Measurements from ENCODE around the gene CLMP. TPM values are rescaled to one million over a fixed set of nuclear protein-coding genes. Genes with fewer than 3 reads are reported as not detected.

CLMP gene
- total RNA-seq, 2 experiments from 2014 or later = 0.06 to 0.19 TPM

- Histone ChIP-seq H3K36me3 (ENCODE audit: insufficient read depth, low read length) (no peaks in the 10 kb centered on the region), H3K27me3 (ENCODE audit: control insufficient read depth in 1 of 2, insufficient read depth in 2 of 2, low read length in 2 of 2) (peaks cover 0 to under 1% of the 10 kb centered on the region in 2 experiments), H3K9me3 (ENCODE audit: control insufficient read depth in 1 of 2, insufficient read depth in 1 of 2, low read length in 2 of 2) (no peaks in the 10 kb centered on the region), H3K27ac (ENCODE audit: low read depth in 1 of 2, low read length in 2 of 2) (no peak overlapping the region), H3K4me1 (ENCODE audit: insufficient read depth, low read length) (no peaks in the 10 kb centered on the region), H3K4me3 (ENCODE audit: low read length) (no peak overlapping the region)
- H3K27me3 Mint-ChIP-seq = no peaks in the 10 kb centered on the region
- no peak for TF ChIP-seq CTCF (IDR thresholded peaks at IDR 0.05)
- no peak overlapping the region for H3K27ac Mint-ChIP-seq
- H3K36me3 Mint-ChIP-seq (ENCODE audit: low read depth) = no peaks in the 10 kb centered on the region
- no peak for ATAC-seq (ENCODE audit: poor library complexity)
- no peak overlapping the region for H3K4me3 Mint-ChIP-seq
- CTCF ChIA-PET = no interaction called here
- DNase-seq = no peak
- peaks cover 3% of the 10 kb centered on the region for H3K9me3 Mint-ChIP-seq
- no peaks in the 10 kb centered on the region for H3K4me1 Mint-ChIP-seq (ENCODE audit: low read depth)
- POLR2A ChIA-PET = no interaction called here
- intact Hi-C loops (cut with DNase I, micrococcal nuclease) = no loop called here
Measured at GRCh38 chr11:123150882-123151281, 44.2 kb downstream of the CLMP start.

GRCh38 chr11:123148965-123149364 lies 46.1 kb downstream of the CLMP start:
- Histone ChIP-seq H3K36me3 (ENCODE audit: insufficient read depth, low read length) (no peaks in the 10 kb centered on the region), H3K9me3 (ENCODE audit: control insufficient read depth in 1 of 2, insufficient read depth in 1 of 2, low read length in 2 of 2) (no peaks in the 10 kb centered on the region), H3K27ac (ENCODE audit: low read depth in 1 of 2, low read length in 2 of 2) (no peak overlapping the region), H3K4me1 (ENCODE audit: insufficient read depth, low read length) (no peaks in the 10 kb centered on the region), H3K4me3 (ENCODE audit: low read length) (no peak overlapping the region), H3K27me3 (ENCODE audit: control insufficient read depth in 1 of 2, insufficient read depth in 2 of 2, low read length in 2 of 2) (no peaks in the 10 kb centered on the region)
- TF ChIP-seq CTCF (IDR thresholded peaks at IDR 0.05) = no peak
- ATAC-seq (ENCODE audit: poor library complexity) = no peak
- ChIA-PET POLR2A (no interaction called here), CTCF (no interaction called here)
- no peaks in the 10 kb centered on the region for H3K36me3 Mint-ChIP-seq (ENCODE audit: low read depth)
- no peaks in the 10 kb centered on the region for H3K27me3 Mint-ChIP-seq
- DNase-seq = no peak
- no peak overlapping the region for H3K27ac Mint-ChIP-seq
- intact Hi-C loops (cut with DNase I, micrococcal nuclease) = no loop called here
- no peak overlapping the region for H3K4me3 Mint-ChIP-seq
- H3K4me1 Mint-ChIP-seq (ENCODE audit: low read depth) = no peaks in the 10 kb centered on the region
- no peaks in the 10 kb centered on the region for H3K9me3 Mint-ChIP-seq

GRCh38 chr11:123145661-123146060 lies 49.4 kb downstream of the CLMP start:
- Mint-ChIP-seq H3K4me1 (ENCODE audit: low read depth) (no peaks in the 10 kb centered on the region), H3K4me3 (no peak overlapping the region), H3K27ac (no peak overlapping the region), H3K36me3 (ENCODE audit: low read depth) (no peaks in the 10 kb centered on the region), H3K27me3 (no peaks in the 10 kb centered on the region), H3K9me3 (no peaks in the 10 kb centered on the region)
- intact Hi-C loops (cut with DNase I, micrococcal nuclease) = no loop called here
- Histone ChIP-seq H3K36me3 (ENCODE audit: insufficient read depth, low read length) (no peaks in the 10 kb centered on the region), H3K4me1 (ENCODE audit: insufficient read depth, low read length) (no peaks in the 10 kb centered on the region), H3K4me3 (ENCODE audit: low read length) (no peak overlapping the region), H3K27me3 (ENCODE audit: control insufficient read depth in 1 of 2, insufficient read depth in 2 of 2, low read length in 2 of 2) (no peaks in the 10 kb centered on the region), H3K9me3 (ENCODE audit: control insufficient read depth in 1 of 2, insufficient read depth in 1 of 2, low read length in 2 of 2) (no peaks in the 10 kb centered on the region), H3K27ac (ENCODE audit: low read depth in 1 of 2, low read length in 2 of 2) (no peak overlapping the region)
- DNase-seq (no peak), ATAC-seq (ENCODE audit: poor library complexity) (no peak)
- no peak for TF ChIP-seq CTCF (IDR thresholded peaks at IDR 0.05)
- ChIA-PET POLR2A (no interaction called here), CTCF (interaction anchor here (0.6 kb wide), 1 partner anchor 14 kb away, joined by 3 read pairs; no protein-coding TSS in a partner anchor)
